ENCODE results near the gene WDR91.

Gene WDR91

DNA sequence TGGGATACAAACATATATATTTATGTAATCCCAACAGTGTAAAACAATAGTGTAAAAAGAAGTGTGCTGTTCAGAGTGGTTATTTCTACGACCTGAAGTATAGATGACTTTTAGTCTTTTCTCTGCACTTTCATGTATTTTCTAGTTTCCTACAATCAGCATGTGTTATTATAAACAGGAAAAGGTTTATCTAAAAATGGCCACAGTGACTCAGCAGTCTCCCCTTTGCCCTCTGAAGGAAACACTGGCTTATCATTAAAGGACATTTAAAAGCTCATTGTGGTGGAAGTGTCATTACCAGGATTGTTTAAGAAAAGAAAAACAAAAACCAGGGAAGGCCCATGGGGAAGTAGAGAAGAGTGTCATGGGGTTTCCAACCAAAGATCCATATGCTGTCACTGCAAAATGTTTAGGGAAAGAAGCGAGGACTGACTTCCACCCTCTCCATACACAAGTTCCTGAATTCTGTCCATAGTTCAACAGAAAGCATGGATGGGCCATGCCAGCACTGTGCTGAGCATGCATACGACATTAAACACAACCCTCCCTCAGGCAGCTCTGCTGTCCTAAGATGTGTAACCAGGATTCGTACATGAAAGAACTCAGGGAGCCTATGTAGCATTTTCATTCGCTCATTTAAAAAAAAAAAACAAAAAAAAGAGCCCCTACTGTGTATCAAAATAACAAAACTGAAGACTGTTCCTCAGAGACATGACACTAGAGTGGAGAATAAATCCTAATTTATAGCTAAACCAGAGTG lies 51.0 kb downstream of the WDR91 start:
- no peaks in the 10 kb centered on the region for H3F3A ChIP-seq (ENCODE audit: low read depth)
- peaks cover 12% of the 10 kb centered on the region for H3K9me3 ChIP-seq (ENCODE audit: insufficient read depth, low read depth, low read length)
- H3K4me3 ChIP-seq (ENCODE audit: low read length, poor library complexity, severe bottlenecking): no peak overlapping the region
- no peaks in the 10 kb centered on the region for H3K9me2 ChIP-seq (replicated peaks; ENCODE audit: low read depth, low read length)
- no peaks in the 10 kb centered on the region; the same call in 1 of the 2 replicates for H3K36me3 ChIP-seq (ENCODE audit: insufficient read depth, low read length)
- H3K4me1 ChIP-seq (ENCODE audit: insufficient read depth, low read length, poor library complexity, severe bottlenecking): peaks cover 17% of the 10 kb centered on the region
- H4K20me1 ChIP-seq (ENCODE audit: insufficient read depth, low read length, poor library complexity, severe bottlenecking): peaks cover 2% of the 10 kb centered on the region
- H2AFZ ChIP-seq (ENCODE audit: low read length): no peak overlapping the region
- no peak for TF ChIP-seq EZH2phosphoT487 (IDR thresholded peaks at IDR 0.05; ENCODE audit: borderline replicate concordance)
- TF ChIP-seq, protein P1, sequence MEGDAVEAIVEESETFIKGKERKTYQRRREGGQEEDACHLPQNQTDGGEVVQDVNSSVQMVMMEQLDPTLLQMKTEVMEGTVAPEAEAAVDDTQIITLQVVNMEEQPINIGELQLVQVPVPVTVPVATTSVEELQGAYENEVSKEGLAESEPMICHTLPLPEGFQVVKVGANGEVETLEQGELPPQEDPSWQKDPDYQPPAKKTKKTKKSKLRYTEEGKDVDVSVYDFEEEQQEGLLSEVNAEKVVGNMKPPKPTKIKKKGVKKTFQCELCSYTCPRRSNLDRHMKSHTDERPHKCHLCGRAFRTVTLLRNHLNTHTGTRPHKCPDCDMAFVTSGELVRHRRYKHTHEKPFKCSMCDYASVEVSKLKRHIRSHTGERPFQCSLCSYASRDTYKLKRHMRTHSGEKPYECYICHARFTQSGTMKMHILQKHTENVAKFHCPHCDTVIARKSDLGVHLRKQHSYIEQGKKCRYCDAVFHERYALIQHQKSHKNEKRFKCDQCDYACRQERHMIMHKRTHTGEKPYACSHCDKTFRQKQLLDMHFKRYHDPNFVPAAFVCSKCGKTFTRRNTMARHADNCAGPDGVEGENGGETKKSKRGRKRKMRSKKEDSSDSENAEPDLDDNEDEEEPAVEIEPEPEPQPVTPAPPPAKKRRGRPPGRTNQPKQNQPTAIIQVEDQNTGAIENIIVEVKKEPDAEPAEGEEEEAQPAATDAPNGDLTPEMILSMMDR (conservative IDR thresholded peaks at IDR 0.05; ENCODE audit: low read length): no peak
- no peaks in the 10 kb centered on the region for H3K27me3 ChIP-seq (ENCODE audit: insufficient read depth, low read length, poor library complexity, severe bottlenecking)
- peak overlapping the region; percentile 43 for H3K4me2 ChIP-seq (ENCODE audit: low read depth, low read length, poor library complexity, severe bottlenecking)
- no peaks in the 10 kb centered on the region for H3K79me2 ChIP-seq (ENCODE audit: insufficient read depth, low read length)
- no peak overlapping the region for H3K9ac ChIP-seq (ENCODE audit: low read depth, low read length, poor library complexity, severe bottlenecking)

- H3K4me2 ChIP-seq (ENCODE audit: low read depth, low read length, poor library complexity, severe bottlenecking): peak overlapping the region; percentile 43
- H3K36me3 ChIP-seq (ENCODE audit: insufficient read depth, low read length): no peaks in the 10 kb centered on the region
- no peaks in the 10 kb centered on the region for H3K27me3 ChIP-seq (ENCODE audit: insufficient read depth, low read length, poor library complexity, severe bottlenecking)
- H3K9me2 ChIP-seq (replicated peaks; ENCODE audit: low read depth, low read length): no peaks in the 10 kb centered on the region
- H3K4me3 ChIP-seq (ENCODE audit: low read length, poor library complexity, severe bottlenecking): no peak overlapping the region
- H2AFZ ChIP-seq (ENCODE audit: low read length): no peak overlapping the region
- TF ChIP-seq EZH2phosphoT487 (IDR thresholded peaks at IDR 0.05; ENCODE audit: borderline replicate concordance): no peak
- TF ChIP-seq, protein P1 (conservative IDR thresholded peaks at IDR 0.05; ENCODE audit: low read length): no peak
- no peak overlapping the region for H3K9ac ChIP-seq (ENCODE audit: low read depth, low read length, poor library complexity, severe bottlenecking)
- peaks cover 17% of the 10 kb centered on the region for H3K4me1 ChIP-seq (ENCODE audit: insufficient read depth, low read length, poor library complexity, severe bottlenecking)
- no peaks in the 10 kb centered on the region for H4K20me1 ChIP-seq (ENCODE audit: insufficient read depth, low read length, poor library complexity, severe bottlenecking)
- H3K79me2 ChIP-seq (ENCODE audit: insufficient read depth, low read length): no peaks in the 10 kb centered on the region
- no peaks in the 10 kb centered on the region for H3F3A ChIP-seq (ENCODE audit: low read depth)
- H3K9me3 ChIP-seq (ENCODE audit: insufficient read depth, low read depth, low read length): peaks cover 12% of the 10 kb centered on the region
Observed at GRCh38 chr7:135159359-135160085, 51.8 kb downstream of the WDR91 start.

DNA sequence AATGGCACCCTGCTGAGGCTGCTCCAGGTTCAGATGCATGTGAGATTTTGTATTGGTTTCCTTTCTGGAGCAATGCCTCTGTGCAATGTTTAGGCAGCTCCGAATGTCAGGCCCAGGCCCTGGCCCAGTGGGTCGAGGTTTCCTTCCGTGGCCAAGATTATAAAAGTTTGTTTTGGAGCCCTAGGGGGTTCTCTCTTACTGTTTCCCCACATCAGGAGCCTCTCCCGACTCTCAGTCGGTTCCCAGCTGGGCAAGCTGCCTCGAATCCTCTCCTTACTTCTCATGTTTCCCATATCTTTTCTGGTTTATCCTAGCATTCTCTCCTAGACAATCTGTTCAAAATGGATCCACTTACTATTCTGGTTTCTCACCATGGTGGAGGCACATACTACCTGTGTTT lies 52.5 kb downstream of the WDR91 start:
- Histone ChIP-seq H3K36me3 (ENCODE audit: insufficient read depth, low read length) (no peaks in the 10 kb centered on the region), H3K4me1 (ENCODE audit: insufficient read depth, low read length, poor library complexity, severe bottlenecking) (peaks cover 17% of the 10 kb centered on the region), H2AFZ (ENCODE audit: low read length) (no peak overlapping the region), H3K79me2 (ENCODE audit: insufficient read depth, low read length) (no peaks in the 10 kb centered on the region), H3K9ac (ENCODE audit: low read depth, low read length, poor library complexity, severe bottlenecking) (no peak overlapping the region), H3K9me3 (ENCODE audit: insufficient read depth, low read depth, low read length) (peaks cover 12% of the 10 kb centered on the region), H3K9me2 (replicated peaks; ENCODE audit: low read depth, low read length) (no peaks in the 10 kb centered on the region), H3K4me2 (ENCODE audit: low read depth, low read length, poor library complexity, severe bottlenecking) (no peak overlapping the region), H4K20me1 (ENCODE audit: insufficient read depth, low read length, poor library complexity, severe bottlenecking) (no peaks in the 10 kb centered on the region), H3K27me3 (ENCODE audit: insufficient read depth, low read length, poor library complexity, severe bottlenecking) (no peaks in the 10 kb centered on the region), H3F3A (ENCODE audit: low read depth) (no peaks in the 10 kb centered on the region), H3K4me3 (ENCODE audit: low read length, poor library complexity, severe bottlenecking) (no peak overlapping the region)
- TF ChIP-seq, protein P1 (conservative IDR thresholded peaks at IDR 0.05; ENCODE audit: low read length): no peak
- no peak for TF ChIP-seq EZH2phosphoT487 (IDR thresholded peaks at IDR 0.05; ENCODE audit: borderline replicate concordance)
